HG03378 (cell line): Measurements from ENCODE around the gene CNDP2.
"Not testable (repeated sequence)": the region's sequence is repeated elsewhere in the genome, so short reads cannot be mapped to it uniquely, and the experiment has no call there.

Experiments
- ATAC-seq: cut with Tn5 transposase; IDR thresholded peaks from one replicate; pipeline ENCODE4 v1.9.1; 2021; ENCODE audit warnings: mild to moderate bottlenecking, moderate library complexity; ENCODE audit not compliant: unreplicated experiment

The CNDP2 gene

GRCh38 chr18:74563999-74564398 lies 67.8 kb downstream of the CNDP2 start:
- no peak for ATAC-seq

DNA sequence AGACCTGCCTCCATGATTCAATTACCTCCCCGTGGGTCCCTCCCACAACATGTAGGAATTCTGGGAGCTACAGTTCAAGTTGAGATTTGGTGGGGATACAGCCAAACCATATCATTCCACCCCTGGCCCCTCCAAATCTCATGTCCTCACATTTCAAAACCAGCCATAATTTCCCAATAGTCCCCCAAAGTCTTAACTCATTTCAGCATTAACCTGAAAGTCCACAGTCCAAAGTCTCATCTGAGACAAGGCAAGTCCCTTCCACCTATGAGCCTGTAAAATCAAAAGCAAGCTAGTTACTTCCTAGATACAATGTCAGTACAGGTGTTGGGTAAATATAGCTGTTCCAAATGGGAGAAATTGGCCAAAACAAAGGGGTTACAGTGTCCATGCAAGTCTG lies 69.0 kb downstream of the CNDP2 start:
- ATAC-seq: not testable (repeated sequence)

- ATAC-seq: not testable (repeated sequence)
Measured at GRCh38 chr18:74565993-74566392, 69.8 kb downstream of the CNDP2 start.

GRCh38 chr18:74567822-74568221 lies 71.7 kb downstream of the CNDP2 start:
- ATAC-seq: no peak

DNA sequence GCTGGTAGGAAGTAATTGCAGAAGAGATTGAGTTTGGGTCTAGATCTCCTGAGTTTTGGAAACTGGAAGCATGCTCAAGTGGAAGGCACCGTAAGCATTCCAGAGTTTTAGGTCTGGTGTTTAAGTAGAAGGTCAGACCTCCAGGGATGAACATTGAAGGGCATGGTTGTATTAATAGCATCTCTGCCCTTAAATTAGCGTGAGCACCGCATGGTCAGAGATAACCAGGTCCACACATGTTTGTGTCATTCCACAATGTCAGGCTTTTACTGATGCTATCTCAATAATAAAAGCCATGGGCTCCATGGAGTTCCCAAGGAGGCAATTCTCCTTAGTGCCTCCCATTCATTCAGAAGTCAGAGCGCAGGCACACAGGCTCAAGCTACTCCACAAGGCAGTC lies 73.2 kb downstream of the CNDP2 start:
- ATAC-seq: no peak

DNA sequence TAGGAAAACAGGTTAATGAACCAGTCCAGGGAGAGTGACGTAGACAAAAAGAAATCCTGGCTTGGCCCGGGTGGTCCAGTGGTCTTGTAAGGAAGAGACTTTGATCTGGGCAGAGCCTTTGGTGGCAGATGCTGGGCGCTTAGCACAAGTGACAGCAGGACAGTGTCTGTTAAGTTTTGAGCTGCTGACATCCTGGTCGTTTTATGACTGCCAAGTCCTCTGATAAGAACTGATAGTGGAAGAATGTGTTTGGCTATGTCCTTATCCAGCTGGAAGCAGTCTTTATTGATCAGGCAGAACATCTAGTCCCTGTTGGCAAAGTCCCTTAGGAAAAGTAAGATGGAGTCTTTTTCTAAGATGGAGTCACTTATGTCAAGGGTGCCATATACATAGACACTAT lies 74.1 kb downstream of the CNDP2 start:
- ATAC-seq: no peak

DNA sequence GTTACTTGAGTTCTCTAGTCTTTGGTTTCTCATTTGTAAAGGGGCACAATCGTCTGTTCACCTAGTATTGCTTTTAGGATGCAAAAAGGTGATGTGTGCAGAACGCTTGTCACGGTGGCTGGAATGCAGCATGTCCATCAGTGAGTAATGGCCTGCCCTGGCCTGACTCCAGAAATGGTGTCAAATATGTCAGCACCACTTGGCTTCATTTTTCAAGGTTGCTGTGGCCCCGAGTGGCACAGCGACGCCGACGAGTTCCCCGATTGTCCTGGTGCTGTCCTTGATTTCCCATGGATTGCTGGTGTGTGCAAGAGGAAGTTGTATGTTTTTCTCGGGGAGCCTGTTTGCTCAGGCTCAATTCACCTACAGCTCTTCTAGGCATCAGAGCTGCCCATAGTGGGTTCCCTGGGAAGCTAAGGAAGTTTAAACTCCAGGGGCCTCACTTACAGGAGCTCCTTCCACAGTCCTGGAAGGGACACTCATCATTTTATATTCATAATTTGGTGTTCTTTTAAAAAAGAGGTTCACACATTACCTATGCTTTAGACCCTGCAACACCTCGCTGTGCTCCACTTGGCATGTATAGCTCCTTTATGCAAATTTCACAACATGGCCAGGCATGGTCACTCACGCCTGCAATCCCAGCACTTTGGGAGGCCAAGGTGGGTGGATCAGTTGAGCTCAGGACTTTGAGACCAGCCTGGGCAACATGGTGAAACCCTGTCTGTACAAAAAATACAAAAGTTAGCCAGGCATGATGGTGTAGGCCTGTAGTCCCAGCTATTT lies 75.9 kb downstream of the CNDP2 start:
- no peak for ATAC-seq

DNA sequence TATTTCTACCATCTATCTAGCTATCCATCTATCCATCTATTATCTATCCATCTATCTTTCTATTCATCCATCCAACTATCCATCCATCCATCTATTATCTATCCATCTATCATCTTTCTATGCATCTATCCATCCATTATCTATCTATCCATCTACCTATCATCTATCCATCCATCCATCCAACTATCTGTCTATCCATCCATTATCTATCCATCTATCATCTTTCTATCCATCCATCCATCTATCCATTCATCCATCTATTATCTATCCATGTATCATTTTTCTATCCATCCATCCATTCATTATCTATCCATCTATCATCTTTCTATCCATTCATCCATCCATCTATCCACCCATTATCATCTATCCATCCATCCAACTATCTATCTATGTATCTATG lies 76.9 kb downstream of the CNDP2 start:
- no peak for ATAC-seq
